Myometrial cell (primary cell): ENCODE data around the gene MRPS27. TPM values are rescaled to one million over a fixed set of nuclear protein-coding genes. Genes with fewer than 3 reads are reported as not detected.

Source experiments
- total RNA-seq: library from RNA; depleted of rRNA; stranded (reverse); fragments of >200 nt; gene quantifications from 2 replicates; pipeline ENCODE4 v1.2.3, GENCODE V29; 2015

The MRPS27 gene
- 73.8 and 88.4 TPM in 2 replicates for total RNA-seq

GRCh38 chr5:72319976-72320752, at the start of gene MRPS27, which contains the start of gene PTCD2:
Gene MRPS27 (minus strand): TSS chr5:72320240. CDS start chr5:72320221, 19 bp downstream.
Gene PTCD2 (plus strand): TSS chr5:72320373. CDS start chr5:72320383, 10 bp downstream.

Other genes starting within 250 kb of the MRPS27 start
- gene MAP1B, start 212.8 kb downstream of the MRPS27 start, total RNA-seq: 70.0 and 84.2 TPM in 2 replicates
- 12.9 and 13.8 TPM in 2 replicates for gene PTCD2, start 133 bp upstream of the MRPS27 start, total RNA-seq
- not detected in 2 replicates for gene ZNF366, start 187.2 kb upstream of the MRPS27 start, total RNA-seq